Activated CD8-positive, alpha-beta T cell treated with anti-CD3 and anti-CD28 coated beads, Interleukin-2, amount 10 ng/mL, durations not matched to agents 7 days and 5 days (primary cell): ENCODE data around the gene BCAS3. TPM values are rescaled to one million over a fixed set of nuclear protein-coding genes. Genes with fewer than 3 reads are reported as not detected.
"Not testable (repeated sequence)": the region's sequence is repeated elsewhere in the genome, so short reads cannot be mapped to it uniquely, and the experiment has no call there.

ENCODE experiments used
- ATAC-seq: fragments of 150-1000 bp; cut with Tn5 transposase; one replicate; pipeline ENCODE4 v1.10.0; 2021; ENCODE audit warnings: moderate library complexity
- CTCF ChIA-PET: fragments of 350-600 bp; sonication (Branson Sonifier 250); formaldehyde crosslinking; loops from one replicate; lab custom pipeline; 2021; ENCODE audit warnings: antibody characterized with exemption; lab: Charles Lee
- POLR2A ChIA-PET: fragments of 350-600 bp; sonication (Branson Sonifier 250); formaldehyde crosslinking; loops from one replicate; lab custom pipeline; 2021; ENCODE audit warnings: antibody characterized with exemption; lab: Charles Lee
- DNase-seq: peaks from one replicate; pipeline ENCODE4 v3.0.0-alpha.2; 2020
- H3K27ac Mint-ChIP-seq: one replicate; pipeline ENCODE4 v1.8.0; 2021; ENCODE audit warnings: mild to moderate bottlenecking, mixed read lengths
- H3K27me3 Mint-ChIP-seq: one replicate; pipeline ENCODE4 v1.8.0; 2021; ENCODE audit warnings: low read depth, mixed read lengths
- H3K36me3 Mint-ChIP-seq: one replicate; pipeline ENCODE4 v1.8.0; 2021; ENCODE audit warnings: low read depth, mixed read lengths
- H3K4me1 Mint-ChIP-seq: one replicate; pipeline ENCODE4 v1.8.0; 2021; ENCODE audit warnings: low read depth, mixed read lengths
- H3K4me3 Mint-ChIP-seq: one replicate; pipeline ENCODE4 v1.8.0; 2021; ENCODE audit warnings: mild to moderate bottlenecking, mixed read lengths
- H3K9me3 Mint-ChIP-seq: one replicate; pipeline ENCODE4 v1.8.0; 2022; ENCODE audit warnings: mixed read lengths; ENCODE audit not compliant: insufficient read depth
- total RNA-seq, 2 experiments: library from RNA; stranded (reverse); gene quantifications; one replicate each; pipeline ENCODE4 v1.2.3, GENCODE V29; 2021

The BCAS3 gene
- total RNA-seq, 2 experiments from 2014 or later: 13.0 to 16.3 TPM

DNA sequence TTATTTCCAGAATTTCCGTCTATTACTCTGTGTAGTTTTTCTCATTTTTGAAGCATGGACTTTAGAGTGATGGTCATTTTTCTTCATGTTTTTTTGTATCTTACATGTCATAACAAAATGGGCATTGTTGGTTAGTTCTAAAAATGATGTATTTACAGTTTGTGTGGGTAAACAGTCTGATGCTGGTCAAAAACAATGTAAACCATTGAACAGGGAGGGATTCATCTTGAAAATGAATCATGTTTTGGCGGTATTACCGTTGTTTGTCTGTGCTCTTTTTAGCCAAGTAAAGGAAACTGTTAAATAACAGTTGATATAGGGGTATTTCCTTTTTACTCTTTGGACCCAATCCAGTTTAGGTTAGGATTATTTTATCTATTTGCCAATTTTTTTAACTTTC is 315.8 kb downstream of the BCAS3 start:
- no peak overlapping the region for H3K4me3 Mint-ChIP-seq
- no peak overlapping the region for H3K27ac Mint-ChIP-seq
- DNase-seq (no peak), ATAC-seq (no peak)
- H3K27me3 Mint-ChIP-seq: no peaks in the 10 kb centered on the region
- H3K36me3 Mint-ChIP-seq: no peaks in the 10 kb centered on the region
- no peaks in the 10 kb centered on the region for H3K4me1 Mint-ChIP-seq
- ChIA-PET POLR2A (no interaction called here), CTCF (no interaction called here)
- H3K9me3 Mint-ChIP-seq: no peaks in the 10 kb centered on the region

DNA sequence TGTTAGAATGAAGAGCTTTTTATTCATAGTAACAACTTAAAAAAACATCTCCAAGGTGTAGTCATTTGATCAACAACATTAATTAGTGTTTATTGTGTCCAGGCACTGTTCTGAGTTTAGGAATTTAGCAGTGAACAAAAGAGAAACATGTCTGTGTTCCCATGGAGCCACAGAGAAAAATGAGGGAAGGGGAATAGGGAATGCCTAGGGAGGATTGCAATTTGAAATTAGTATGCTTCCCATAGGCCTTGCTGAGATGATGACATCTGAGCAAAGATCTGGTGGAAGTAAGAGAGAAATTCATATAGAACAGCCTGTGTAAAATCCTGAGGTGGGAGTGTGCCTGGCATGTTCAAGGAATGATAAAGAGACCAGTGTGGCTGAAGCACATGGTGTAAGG is 318.0 kb downstream of the BCAS3 start:
- CTCF ChIA-PET: no interaction called here
- no peak for DNase-seq
- Mint-ChIP-seq H3K4me3 (no peak overlapping the region), H3K4me1 (no peaks in the 10 kb centered on the region), H3K9me3 (no peaks in the 10 kb centered on the region), H3K27me3 (peaks cover 2% of the 10 kb centered on the region), H3K27ac (no peak overlapping the region), H3K36me3 (no peaks in the 10 kb centered on the region)
- POLR2A ChIA-PET: no interaction called here
- ATAC-seq: no peak

DNA sequence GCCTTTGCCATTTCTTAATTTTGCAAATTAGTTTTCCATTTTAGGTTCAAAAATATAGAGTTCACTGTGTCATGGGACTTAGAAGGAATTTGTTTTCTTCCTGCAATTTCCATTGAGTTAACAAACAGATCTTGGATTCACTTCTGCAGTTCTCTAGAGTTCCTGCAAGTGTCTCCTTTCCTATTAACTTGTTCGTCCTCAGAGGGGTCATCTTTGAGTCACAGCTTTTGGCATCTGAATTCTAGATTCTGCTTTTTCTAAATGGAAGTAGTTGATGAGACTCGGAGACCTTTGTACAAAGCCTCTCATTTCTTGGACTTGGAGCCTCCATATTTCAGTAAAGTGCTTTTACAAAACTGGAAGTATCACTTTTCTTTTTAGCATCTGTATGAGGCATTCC is 323.3 kb downstream of the BCAS3 start:
- ChIA-PET CTCF (interaction anchor here (0.7 to 2.2 kb wide), 6 partner anchors 12 to 387 kb away, joined by 3 to 18 read pairs (median 4); no protein-coding TSS in a partner anchor), POLR2A (no interaction called here)
- H3K4me1 Mint-ChIP-seq: peaks cover 6% of the 10 kb centered on the region
- DNase-seq: no peak
- H3K9me3 Mint-ChIP-seq: no peaks in the 10 kb centered on the region
- H3K4me3 Mint-ChIP-seq: no peak overlapping the region
- H3K27me3 Mint-ChIP-seq: peaks cover 2% of the 10 kb centered on the region
- H3K36me3 Mint-ChIP-seq: no peaks in the 10 kb centered on the region
- H3K27ac Mint-ChIP-seq: no peak overlapping the region
- ATAC-seq: no peak

DNA sequence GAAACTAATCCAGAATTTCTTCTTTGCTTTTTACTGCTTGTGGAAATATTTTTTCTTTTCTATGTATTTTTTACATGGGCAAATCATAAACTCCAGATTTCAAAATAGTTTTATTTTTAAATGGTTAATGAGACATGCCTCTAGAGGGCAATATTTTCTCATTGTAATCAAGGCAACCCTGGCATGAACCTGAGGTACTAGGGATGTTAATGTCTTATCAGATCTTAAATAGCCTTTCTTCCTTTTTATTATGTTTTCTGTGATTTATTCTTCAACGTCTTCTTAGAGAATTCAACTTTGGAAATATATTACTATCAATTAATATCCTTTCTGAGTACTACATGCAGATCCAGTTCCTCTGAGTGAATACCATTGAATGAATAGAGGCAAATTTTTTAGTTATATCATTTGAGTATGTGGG is 324.7 kb downstream of the BCAS3 start:
- Mint-ChIP-seq H3K9me3 (no peaks in the 10 kb centered on the region), H3K27me3 (peaks cover 2% of the 10 kb centered on the region), H3K4me1 (peaks cover 6% of the 10 kb centered on the region), H3K4me3 (no peak overlapping the region), H3K27ac (no peak overlapping the region), H3K36me3 (no peaks in the 10 kb centered on the region)
- ChIA-PET POLR2A (no interaction called here), CTCF (interaction anchor here (2.2 kb wide), 1 partner anchor 357 kb away, joined by 18 read pairs; no protein-coding TSS in a partner anchor)
- DNase-seq (peak; percentile 26), ATAC-seq (no peak)

DNA sequence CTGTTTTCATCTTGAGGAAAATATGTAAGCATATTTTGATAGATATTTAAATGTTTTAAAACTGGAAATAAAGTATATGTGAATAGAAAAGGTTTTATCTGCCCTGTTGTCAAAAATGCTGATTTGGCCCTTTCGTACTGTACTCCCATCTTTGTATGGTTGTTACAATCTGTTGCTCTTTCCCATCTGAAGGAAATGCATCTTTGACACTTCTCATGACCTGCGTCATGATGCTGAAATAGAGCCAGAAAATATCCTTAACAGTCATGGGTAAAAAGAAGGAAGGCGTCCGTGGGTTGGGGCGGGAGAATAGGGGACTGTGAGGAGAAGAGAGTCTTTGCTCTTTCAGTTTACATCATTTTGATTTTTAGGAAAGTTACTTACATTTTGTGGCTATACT is 327.7 kb downstream of the BCAS3 start:
- no peak for ATAC-seq
- Mint-ChIP-seq H3K4me1 (peaks cover 6% of the 10 kb centered on the region), H3K36me3 (no peaks in the 10 kb centered on the region), H3K9me3 (no peaks in the 10 kb centered on the region), H3K4me3 (no peak overlapping the region), H3K27me3 (peaks cover 3% of the 10 kb centered on the region), H3K27ac (no peak overlapping the region)
- no peak for DNase-seq
- CTCF ChIA-PET: interaction anchor here (1.9 to 2.2 kb wide), 2 partner anchors 10 to 354 kb away, joined by 5 to 8 read pairs; no protein-coding TSS in a partner anchor
- POLR2A ChIA-PET: no interaction called here

DNA sequence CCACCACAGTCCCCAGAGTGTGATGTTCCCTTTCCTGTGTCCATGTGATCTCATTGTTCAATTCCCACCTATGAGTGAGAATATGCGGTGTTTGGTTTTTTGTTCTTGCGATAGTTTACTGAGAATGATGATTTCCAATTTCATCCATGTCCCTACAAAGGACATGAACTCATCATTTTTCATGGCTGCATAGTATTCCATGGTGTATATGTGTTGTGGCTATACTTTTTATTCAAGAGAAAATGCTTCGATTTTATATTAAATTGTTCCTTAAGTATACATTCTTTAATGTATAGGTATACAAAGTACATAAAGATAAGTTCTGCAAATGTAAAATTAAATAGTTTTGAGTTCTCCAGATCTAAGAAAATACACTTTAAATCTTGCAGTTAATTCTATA is 328.3 kb downstream of the BCAS3 start:
- H3K27me3 Mint-ChIP-seq, POLR2A ChIA-PET, H3K9me3 Mint-ChIP-seq, H3K27ac Mint-ChIP-seq, H3K4me1 Mint-ChIP-seq, CTCF ChIA-PET, ATAC-seq, H3K4me3 Mint-ChIP-seq, DNase-seq, H3K36me3 Mint-ChIP-seq: not testable (repeated sequence)

DNA sequence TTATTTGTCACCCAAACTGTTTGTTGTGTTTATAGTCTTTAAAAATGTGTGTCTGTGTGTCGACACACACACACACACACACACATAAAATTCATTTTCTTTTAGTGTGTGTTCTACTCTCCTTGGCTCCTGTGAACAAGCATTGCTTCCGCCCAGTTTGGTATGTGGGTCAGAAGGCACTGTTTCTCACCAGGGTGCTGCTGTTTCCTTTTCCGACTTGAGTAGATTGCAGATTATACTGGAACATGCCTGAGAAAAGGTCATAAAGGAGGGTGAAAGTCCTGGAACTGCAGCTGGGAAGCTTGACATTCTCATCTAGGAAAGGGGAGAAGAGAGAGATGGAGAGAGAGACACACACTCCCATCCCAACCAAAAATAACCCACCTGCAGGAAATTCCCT is 330.3 kb downstream of the BCAS3 start:
- H3K9me3 Mint-ChIP-seq: no peaks in the 10 kb centered on the region
- CTCF ChIA-PET: no interaction called here
- peaks cover 5% of the 10 kb centered on the region for H3K27me3 Mint-ChIP-seq
- POLR2A ChIA-PET: no interaction called here
- DNase-seq: no peak
- no peak for ATAC-seq
- no peak overlapping the region for H3K27ac Mint-ChIP-seq
- peaks cover 1% of the 10 kb centered on the region for H3K4me1 Mint-ChIP-seq
- H3K36me3 Mint-ChIP-seq: no peaks in the 10 kb centered on the region
- no peak overlapping the region for H3K4me3 Mint-ChIP-seq

DNA sequence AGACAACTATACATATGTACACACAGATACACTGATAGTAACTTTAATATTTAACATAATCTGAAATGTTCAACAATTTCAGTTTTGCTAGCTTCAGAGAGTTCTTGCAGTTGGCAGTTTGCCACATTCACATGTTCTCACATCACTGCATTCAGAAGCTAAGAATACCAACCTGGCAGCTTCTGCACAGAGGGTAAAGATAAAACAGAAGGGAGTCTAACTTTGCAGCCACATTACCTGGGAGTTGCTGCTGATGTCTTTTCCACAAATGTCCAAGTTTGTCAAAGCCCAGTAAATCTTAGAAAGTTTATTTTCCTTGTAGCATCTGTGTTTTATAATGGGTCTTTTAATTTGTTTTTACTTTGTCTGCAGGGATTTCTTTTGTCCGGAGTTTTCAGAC is 332.0 kb downstream of the BCAS3 start:
- DNase-seq (no peak), ATAC-seq (no peak)
- H3K27ac Mint-ChIP-seq: no peak overlapping the region
- no peak overlapping the region for H3K4me3 Mint-ChIP-seq
- no peaks in the 10 kb centered on the region for H3K4me1 Mint-ChIP-seq
- POLR2A ChIA-PET: no interaction called here
- H3K9me3 Mint-ChIP-seq: no peaks in the 10 kb centered on the region
- CTCF ChIA-PET: no interaction called here
- H3K36me3 Mint-ChIP-seq: no peaks in the 10 kb centered on the region
- H3K27me3 Mint-ChIP-seq: peaks cover 5% of the 10 kb centered on the region

DNA sequence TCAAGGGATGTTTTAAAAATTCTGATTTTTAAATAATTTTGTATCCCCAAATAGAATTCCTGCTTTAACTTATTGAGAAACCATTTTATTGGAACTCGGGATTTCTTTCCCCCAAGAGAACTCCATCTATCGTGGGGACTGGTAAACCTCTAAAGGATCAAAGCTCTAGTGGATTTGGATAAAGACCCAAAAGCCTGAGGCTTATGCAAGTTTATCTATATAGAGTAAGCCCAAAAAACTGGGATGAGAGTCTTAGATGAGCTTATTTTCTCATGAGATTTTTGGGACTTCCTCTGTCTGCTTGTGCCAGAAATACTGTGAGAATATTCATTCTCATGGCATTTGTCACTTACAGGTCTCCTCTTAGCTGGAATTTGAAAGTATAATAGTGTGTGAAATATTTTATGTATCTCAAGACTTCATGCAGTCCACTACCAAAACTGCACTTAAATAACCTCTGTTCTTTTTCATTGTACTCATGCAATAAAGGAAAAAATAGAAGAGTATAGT is 333.1 kb downstream of the BCAS3 start:
- no peaks in the 10 kb centered on the region for H3K36me3 Mint-ChIP-seq
- ChIA-PET POLR2A (no interaction called here), CTCF (interaction anchor here (0.7 to 1.0 kb wide), 2 partner anchors 291 to 348 kb away, joined by 3 to 4 read pairs; no protein-coding TSS in a partner anchor)
- no peak overlapping the region for H3K4me3 Mint-ChIP-seq
- ATAC-seq (no peak), DNase-seq (no peak)
- H3K4me1 Mint-ChIP-seq: no peaks in the 10 kb centered on the region
- H3K27me3 Mint-ChIP-seq: peaks cover 5% of the 10 kb centered on the region
- no peaks in the 10 kb centered on the region for H3K9me3 Mint-ChIP-seq
- H3K27ac Mint-ChIP-seq: no peak overlapping the region

DNA sequence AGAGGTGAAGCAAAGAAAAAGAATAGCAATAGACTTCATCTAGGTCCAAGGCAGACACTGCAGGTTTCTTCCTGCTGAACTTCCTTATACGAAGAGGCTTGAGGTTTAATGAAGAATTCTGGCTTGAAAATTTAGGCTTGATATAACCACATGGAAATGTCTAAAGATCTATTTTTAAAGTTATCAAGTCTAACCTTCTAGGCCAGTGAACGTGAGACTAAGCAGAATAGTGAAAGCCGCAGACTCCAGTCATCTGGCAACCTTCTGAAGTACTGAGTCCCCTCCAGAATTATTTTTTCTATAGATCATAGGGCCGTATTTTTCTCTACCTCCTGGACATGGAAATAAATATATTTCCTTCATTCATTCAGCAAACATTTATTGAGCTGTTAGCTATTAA is 333.6 kb downstream of the BCAS3 start:
- no peak for ATAC-seq
- H3K4me1 Mint-ChIP-seq: no peaks in the 10 kb centered on the region
- no peaks in the 10 kb centered on the region for H3K9me3 Mint-ChIP-seq
- ChIA-PET POLR2A (no interaction called here), CTCF (interaction anchor here (0.7 to 1.0 kb wide), 2 partner anchors 291 to 348 kb away, joined by 3 to 4 read pairs; no protein-coding TSS in a partner anchor)
- no peak overlapping the region for H3K27ac Mint-ChIP-seq
- DNase-seq: no peak
- no peak overlapping the region for H3K4me3 Mint-ChIP-seq
- no peaks in the 10 kb centered on the region for H3K36me3 Mint-ChIP-seq
- H3K27me3 Mint-ChIP-seq: peaks cover 5% of the 10 kb centered on the region

DNA sequence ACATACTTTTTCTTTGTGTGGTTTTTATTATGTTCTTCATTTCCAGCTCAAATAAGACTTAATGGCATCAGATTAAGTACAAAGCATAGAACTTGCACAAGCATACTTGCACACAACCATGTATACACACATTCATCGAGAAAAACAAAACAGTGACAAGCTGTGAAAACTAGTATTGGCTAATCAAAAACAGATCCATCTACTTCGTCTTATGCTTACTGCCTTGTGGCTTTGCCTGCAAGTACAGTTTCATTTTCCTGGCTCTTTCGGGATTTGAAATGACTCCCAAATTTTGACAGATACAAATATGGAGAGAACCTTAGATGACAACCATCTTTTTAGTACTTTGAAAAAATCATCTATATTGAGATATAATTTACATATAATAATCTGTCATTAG is 338.3 kb downstream of the BCAS3 start:
- CTCF ChIA-PET: no interaction called here
- no peak for ATAC-seq
- H3K27ac Mint-ChIP-seq: no peak overlapping the region
- peaks cover 2% of the 10 kb centered on the region for H3K27me3 Mint-ChIP-seq
- no peak overlapping the region for H3K4me3 Mint-ChIP-seq
- no peaks in the 10 kb centered on the region for H3K4me1 Mint-ChIP-seq
- DNase-seq: no peak
- POLR2A ChIA-PET: no interaction called here
- H3K36me3 Mint-ChIP-seq: no peaks in the 10 kb centered on the region
- no peaks in the 10 kb centered on the region for H3K9me3 Mint-ChIP-seq

DNA sequence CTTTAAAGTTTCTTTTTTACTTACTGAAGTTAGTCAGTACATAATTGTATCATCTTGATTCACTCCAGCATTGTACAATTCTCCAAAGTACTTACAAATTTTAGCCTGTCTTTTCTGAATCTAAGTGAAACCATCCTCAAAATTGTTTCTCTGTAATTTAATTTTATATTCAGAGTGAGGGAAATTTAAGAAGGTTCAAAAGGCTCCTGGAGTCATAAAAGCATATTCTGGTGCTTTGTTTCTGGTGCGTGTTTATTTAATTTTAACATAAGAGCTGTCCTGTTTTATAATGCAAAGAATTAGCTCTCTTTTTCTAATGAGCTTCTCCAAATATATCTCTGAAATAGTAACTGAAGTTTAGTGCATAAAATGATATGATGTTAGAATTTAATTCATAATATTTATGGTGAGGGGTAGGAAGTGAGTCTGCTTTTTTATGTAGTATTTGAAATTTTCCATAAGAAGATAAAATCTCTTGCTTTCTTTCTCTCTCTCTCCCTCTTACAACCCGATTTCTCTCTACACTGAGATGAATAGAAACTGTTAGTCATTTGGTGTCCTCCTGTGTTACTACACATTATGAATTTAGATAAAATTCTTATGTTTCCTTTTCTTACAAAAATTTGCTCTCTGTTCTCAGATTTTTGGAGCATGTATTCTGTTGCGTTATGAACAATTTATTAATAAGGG is 339.8 kb downstream of the BCAS3 start:
- ChIA-PET POLR2A (no interaction called here), CTCF (no interaction called here)
- H3K36me3 Mint-ChIP-seq: no peaks in the 10 kb centered on the region
- DNase-seq (no peak), ATAC-seq (no peak)
- H3K9me3 Mint-ChIP-seq: no peaks in the 10 kb centered on the region
- no peaks in the 10 kb centered on the region for H3K4me1 Mint-ChIP-seq
- H3K27ac Mint-ChIP-seq: no peak overlapping the region
- H3K4me3 Mint-ChIP-seq: no peak overlapping the region
- peaks cover 2% of the 10 kb centered on the region for H3K27me3 Mint-ChIP-seq
